COLO668 (cell line): Measurements from ENCODE around the gene MAB21L1.

Experiments
- DNase-seq: peaks from one replicate; lab custom pipeline; 2025; ENCODE audit not compliant: unreplicated experiment; lab: John Stamatoyannopoulos, UW

Gene MAB21L1

GRCh38 chr13:35449821-35450220 is 26.7 kb downstream of the MAB21L1 start:
- DNase-seq: no peak

- DNase-seq: no peak
These were observed 28.0 kb downstream of the MAB21L1 start for GRCh38 chr13:35448465-35448864.
